ENCODE results near the gene NUP50. TPM values are rescaled to one million over a fixed set of nuclear protein-coding genes. Genes with fewer than 3 reads are reported as not detected.
A peak's percentile ranks its signal among the peaks of the same experiment; 100 is the strongest.
"Not testable (repeated sequence)": the region's sequence is repeated elsewhere in the genome, so short reads cannot be mapped to it uniquely, and the experiment has no call there.

Gene NUP50
- total RNA-seq, 1 experiment from 2014 or later: 186 TPM

- no peak for DNase-seq (ENCODE audit: low read depth, low spot score)
These were observed 22.2 kb downstream of the NUP50 start for GRCh38 chr22:45185718-45186514.

GRCh38 chr22:45187891-45188290 lies 24.2 kb downstream of the NUP50 start:
- in situ Hi-C loops (cut with HindIII; ENCODE audit: low pct_unique_long_range_greater_than_20kb, low sequenced_read_pairs): no loop called here
- DNase-seq (ENCODE audit: low read depth, low spot score): no peak

More at GRCh38 chr22:45185718-45186514, 22.2 kb downstream of the NUP50 start:
- in situ Hi-C loops (cut with HindIII; ENCODE audit: low pct_unique_long_range_greater_than_20kb, low sequenced_read_pairs): no loop called here

GRCh38 chr22:45188779-45189178 lies 25.1 kb downstream of the NUP50 start:
- in situ Hi-C loops (cut with HindIII; ENCODE audit: low pct_unique_long_range_greater_than_20kb, low sequenced_read_pairs): no loop called here
- DNase-seq (ENCODE audit: low read depth, low spot score): no peak

GRCh38 chr22:45190202-45190872 lies 26.6 kb downstream of the NUP50 start:
- in situ Hi-C loops (cut with HindIII; ENCODE audit: low pct_unique_long_range_greater_than_20kb, low sequenced_read_pairs): no loop called here

GRCh38 chr22:45191746-45192145 lies 28.0 kb downstream of the NUP50 start:
- in situ Hi-C loops (cut with HindIII; ENCODE audit: low pct_unique_long_range_greater_than_20kb, low sequenced_read_pairs); DNase-seq (ENCODE audit: low read depth, low spot score): not testable (repeated sequence)

More at GRCh38 chr22:45190202-45190872, 26.6 kb downstream of the NUP50 start:
- DNase-seq (ENCODE audit: low read depth, low spot score): no peak

GRCh38 chr22:45192701-45193187 lies 29.0 kb downstream of the NUP50 start:
- in situ Hi-C loops (cut with HindIII; ENCODE audit: low pct_unique_long_range_greater_than_20kb, low sequenced_read_pairs): no loop called here
- peak; percentile 69 for DNase-seq (ENCODE audit: low read depth, low spot score)

GRCh38 chr22:45194686-45195085 lies 31.0 kb downstream of the NUP50 start:
- in situ Hi-C loops (cut with HindIII; ENCODE audit: low pct_unique_long_range_greater_than_20kb, low sequenced_read_pairs): no loop called here
- no peak for DNase-seq (ENCODE audit: low read depth, low spot score)

- in situ Hi-C loops (cut with HindIII; ENCODE audit: low pct_unique_long_range_greater_than_20kb, low sequenced_read_pairs): no loop called here
- DNase-seq (ENCODE audit: low read depth, low spot score): no peak
These were observed 31.9 kb downstream of the NUP50 start for GRCh38 chr22:45195616-45196015.

GRCh38 chr22:45196308-45196707 lies 32.6 kb downstream of the NUP50 start:
- no peak for DNase-seq (ENCODE audit: low read depth, low spot score)
- in situ Hi-C loops (cut with HindIII; ENCODE audit: low pct_unique_long_range_greater_than_20kb, low sequenced_read_pairs): no loop called here

- in situ Hi-C loops (cut with HindIII; ENCODE audit: low pct_unique_long_range_greater_than_20kb, low sequenced_read_pairs): no loop called here
- DNase-seq (ENCODE audit: low read depth, low spot score): no peak
These were observed 33.3 kb downstream of the NUP50 start for GRCh38 chr22:45196926-45197605.

GRCh38 chr22:45197606-45198462 lies 34.1 kb downstream of the NUP50 start:
- DNase-seq (ENCODE audit: low read depth, low spot score): no peak
- in situ Hi-C loops (cut with HindIII; ENCODE audit: low pct_unique_long_range_greater_than_20kb, low sequenced_read_pairs): no loop called here

- in situ Hi-C loops (cut with HindIII; ENCODE audit: low pct_unique_long_range_greater_than_20kb, low sequenced_read_pairs): no loop called here
- no peak for DNase-seq (ENCODE audit: low read depth, low spot score)
These were observed 34.7 kb downstream of the NUP50 start for GRCh38 chr22:45198463-45198795.

- in situ Hi-C loops (cut with HindIII; ENCODE audit: low pct_unique_long_range_greater_than_20kb, low sequenced_read_pairs): no loop called here
These were observed 36.0 kb downstream of the NUP50 start for GRCh38 chr22:45199723-45200122.

GRCh38 chr22:45200230-45200629 lies 36.5 kb downstream of the NUP50 start:
- in situ Hi-C loops (cut with HindIII; ENCODE audit: low pct_unique_long_range_greater_than_20kb, low sequenced_read_pairs): no loop called here
- no peak for DNase-seq (ENCODE audit: low read depth, low spot score)

More at GRCh38 chr22:45199723-45200122, 36.0 kb downstream of the NUP50 start:
- DNase-seq (ENCODE audit: low read depth, low spot score): no peak

GRCh38 chr22:45200860-45201511 lies 37.3 kb downstream of the NUP50 start:
- no peak for DNase-seq (ENCODE audit: low read depth, low spot score)

GRCh38 chr22:45201678-45202332 lies 38.1 kb downstream of the NUP50 start:
- DNase-seq (ENCODE audit: low read depth, low spot score): no peak
- in situ Hi-C loops (cut with HindIII; ENCODE audit: low pct_unique_long_range_greater_than_20kb, low sequenced_read_pairs): no loop called here

More at GRCh38 chr22:45200860-45201511, 37.3 kb downstream of the NUP50 start:
- in situ Hi-C loops (cut with HindIII; ENCODE audit: low pct_unique_long_range_greater_than_20kb, low sequenced_read_pairs): no loop called here
